ENCODE results near the gene SYT2.
"Not testable (repeated sequence)": the region's sequence is repeated elsewhere in the genome, so short reads cannot be mapped to it uniquely, and the experiment has no call there.

The SYT2 gene

GRCh38 chr1:202631076-202631923 is 79.0 kb downstream of the SYT2 start:
- in situ Hi-C loops (cut with HindIII; ENCODE audit: low sequenced_read_pairs): no loop called here
- TF ChIP-seq, protein P1, sequence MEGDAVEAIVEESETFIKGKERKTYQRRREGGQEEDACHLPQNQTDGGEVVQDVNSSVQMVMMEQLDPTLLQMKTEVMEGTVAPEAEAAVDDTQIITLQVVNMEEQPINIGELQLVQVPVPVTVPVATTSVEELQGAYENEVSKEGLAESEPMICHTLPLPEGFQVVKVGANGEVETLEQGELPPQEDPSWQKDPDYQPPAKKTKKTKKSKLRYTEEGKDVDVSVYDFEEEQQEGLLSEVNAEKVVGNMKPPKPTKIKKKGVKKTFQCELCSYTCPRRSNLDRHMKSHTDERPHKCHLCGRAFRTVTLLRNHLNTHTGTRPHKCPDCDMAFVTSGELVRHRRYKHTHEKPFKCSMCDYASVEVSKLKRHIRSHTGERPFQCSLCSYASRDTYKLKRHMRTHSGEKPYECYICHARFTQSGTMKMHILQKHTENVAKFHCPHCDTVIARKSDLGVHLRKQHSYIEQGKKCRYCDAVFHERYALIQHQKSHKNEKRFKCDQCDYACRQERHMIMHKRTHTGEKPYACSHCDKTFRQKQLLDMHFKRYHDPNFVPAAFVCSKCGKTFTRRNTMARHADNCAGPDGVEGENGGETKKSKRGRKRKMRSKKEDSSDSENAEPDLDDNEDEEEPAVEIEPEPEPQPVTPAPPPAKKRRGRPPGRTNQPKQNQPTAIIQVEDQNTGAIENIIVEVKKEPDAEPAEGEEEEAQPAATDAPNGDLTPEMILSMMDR (IDR thresholded peaks at IDR 0.05; ENCODE audit: low read depth, low read length): no peak
- no peak overlapping the region for H3K4me3 ChIP-seq (ENCODE audit: low read depth, low read length)
- no peak for DNase-seq (ENCODE audit: low read depth, low spot score)

GRCh38 chr1:202630541-202630940 is 79.7 kb downstream of the SYT2 start:
- in situ Hi-C loops (cut with HindIII; ENCODE audit: low sequenced_read_pairs): no loop called here
- TF ChIP-seq, protein P1 (IDR thresholded peaks at IDR 0.05; ENCODE audit: low read depth, low read length): no peak
- H3K4me3 ChIP-seq (ENCODE audit: low read depth, low read length): no peak overlapping the region
- no peak for DNase-seq (ENCODE audit: low read depth, low spot score)

- H3K4me3 ChIP-seq (ENCODE audit: low read depth, low read length); DNase-seq (ENCODE audit: low read depth, low spot score); in situ Hi-C loops (cut with HindIII; ENCODE audit: low sequenced_read_pairs): not testable (repeated sequence)
Observed at GRCh38 chr1:202630096-202630495, 80.2 kb downstream of the SYT2 start.

- DNase-seq (ENCODE audit: low read depth, low spot score); H3K4me3 ChIP-seq (ENCODE audit: low read depth, low read length); in situ Hi-C loops (cut with HindIII; ENCODE audit: low sequenced_read_pairs): not testable (repeated sequence)
Observed at GRCh38 chr1:202629257-202629811, 80.9 kb downstream of the SYT2 start.

- TF ChIP-seq, protein P1 (IDR thresholded peaks at IDR 0.05; ENCODE audit: low read depth, low read length): no peak
- in situ Hi-C loops (cut with HindIII; ENCODE audit: low sequenced_read_pairs): no loop called here
- no peak for DNase-seq (ENCODE audit: low read depth, low spot score)
- H3K4me3 ChIP-seq (ENCODE audit: low read depth, low read length): no peak overlapping the region
Observed at GRCh38 chr1:202628646-202629215, 81.5 kb downstream of the SYT2 start.

GRCh38 chr1:202627841-202628565 is 82.3 kb downstream of the SYT2 start:
- in situ Hi-C loops (cut with HindIII; ENCODE audit: low sequenced_read_pairs): no loop called here
- H3K4me3 ChIP-seq (ENCODE audit: low read depth, low read length): no peak overlapping the region
- TF ChIP-seq, protein P1 (IDR thresholded peaks at IDR 0.05; ENCODE audit: low read depth, low read length): no peak
- no peak for DNase-seq (ENCODE audit: low read depth, low spot score)

- DNase-seq (ENCODE audit: low read depth, low spot score); in situ Hi-C loops (cut with HindIII; ENCODE audit: low sequenced_read_pairs); H3K4me3 ChIP-seq (ENCODE audit: low read depth, low read length): not testable (repeated sequence)
Observed at GRCh38 chr1:202627036-202627435, 83.2 kb downstream of the SYT2 start.

Data from astrocyte of the spinal cord (primary cell).